Endothelial cell of hepatic sinusoid (primary cell): ENCODE measurements around the gene HS6ST1.
"Not testable (repeated sequence)": the region's sequence is repeated elsewhere in the genome, so short reads cannot be mapped to it uniquely, and the experiment has no call there.

Experiments used
- in situ Hi-C: cut with HindIII; loops from 2 replicates; pipeline ENCODE4 v1.10.0; 2017; ENCODE audit warnings: low sequenced_read_pairs

HS6ST1 gene

DNA sequence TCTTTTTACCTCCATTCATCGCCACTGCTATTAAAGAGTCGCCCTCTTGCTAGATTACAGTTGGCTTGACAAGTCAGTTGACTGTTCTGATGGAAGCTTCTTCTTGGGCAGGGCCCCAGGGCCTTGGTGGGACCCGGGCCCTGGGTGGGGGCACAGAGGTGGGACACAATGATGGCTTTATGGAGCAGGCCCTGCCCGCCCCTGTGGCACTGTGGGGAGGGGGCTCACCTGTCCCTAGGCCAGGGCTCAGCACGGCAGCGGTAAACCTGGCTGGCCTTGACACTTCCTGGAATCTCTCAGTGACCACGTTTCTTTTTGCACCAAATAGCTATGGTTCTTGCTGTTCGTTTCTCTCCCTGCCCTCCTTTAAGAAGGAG lies 4.9 kb upstream of the HS6ST1 start:
- in situ Hi-C loops, result loop anchor here (5.0 kb wide), 2 partner anchors 54 to 104 kb away; no protein-coding TSS in a partner anchor

DNA sequence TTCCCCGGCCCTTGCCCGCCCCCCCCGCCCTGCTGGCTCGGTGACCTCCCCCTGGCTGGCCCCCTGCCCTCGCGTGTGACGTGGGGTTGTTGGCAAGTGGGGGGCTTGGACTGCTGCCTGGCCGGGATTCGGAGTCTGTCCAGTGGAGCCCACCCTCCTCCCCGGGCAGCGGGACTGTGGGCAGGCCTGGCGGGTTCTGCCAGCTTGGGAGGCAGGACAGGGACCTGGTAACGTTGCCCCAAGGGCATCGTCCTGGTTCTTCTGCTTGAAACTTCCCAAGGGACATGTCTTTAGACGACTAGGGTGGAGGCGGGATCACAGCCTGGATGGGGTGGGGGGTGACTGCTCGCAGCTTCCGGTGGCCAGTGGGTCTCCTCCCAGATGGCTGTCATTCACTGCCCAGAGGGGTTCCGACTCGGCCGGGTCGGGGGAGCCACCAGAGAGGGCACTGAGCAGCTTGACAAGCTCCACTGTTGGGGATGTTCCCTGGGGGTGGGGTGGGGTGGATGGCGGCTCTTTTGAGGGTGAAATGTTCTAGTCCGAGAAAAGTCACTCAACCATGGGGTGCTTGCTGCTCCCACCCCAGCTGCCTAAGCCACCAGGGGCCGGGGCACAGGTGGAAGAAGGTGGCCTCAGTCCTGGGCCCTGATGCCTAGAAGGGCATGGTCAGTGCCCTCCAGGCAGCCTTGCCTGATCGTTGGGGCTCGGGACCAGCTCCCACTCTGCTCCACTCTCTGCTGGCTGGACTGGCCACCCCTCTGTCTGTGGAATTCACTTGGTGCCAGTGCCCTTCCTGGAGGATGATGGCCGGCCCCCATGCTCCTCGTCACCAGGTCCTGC lies 4.3 kb upstream of the HS6ST1 start:
- in situ Hi-C loops, result loop anchor here (5.0 kb wide), 2 partner anchors 54 to 104 kb away; no protein-coding TSS in a partner anchor

DNA sequence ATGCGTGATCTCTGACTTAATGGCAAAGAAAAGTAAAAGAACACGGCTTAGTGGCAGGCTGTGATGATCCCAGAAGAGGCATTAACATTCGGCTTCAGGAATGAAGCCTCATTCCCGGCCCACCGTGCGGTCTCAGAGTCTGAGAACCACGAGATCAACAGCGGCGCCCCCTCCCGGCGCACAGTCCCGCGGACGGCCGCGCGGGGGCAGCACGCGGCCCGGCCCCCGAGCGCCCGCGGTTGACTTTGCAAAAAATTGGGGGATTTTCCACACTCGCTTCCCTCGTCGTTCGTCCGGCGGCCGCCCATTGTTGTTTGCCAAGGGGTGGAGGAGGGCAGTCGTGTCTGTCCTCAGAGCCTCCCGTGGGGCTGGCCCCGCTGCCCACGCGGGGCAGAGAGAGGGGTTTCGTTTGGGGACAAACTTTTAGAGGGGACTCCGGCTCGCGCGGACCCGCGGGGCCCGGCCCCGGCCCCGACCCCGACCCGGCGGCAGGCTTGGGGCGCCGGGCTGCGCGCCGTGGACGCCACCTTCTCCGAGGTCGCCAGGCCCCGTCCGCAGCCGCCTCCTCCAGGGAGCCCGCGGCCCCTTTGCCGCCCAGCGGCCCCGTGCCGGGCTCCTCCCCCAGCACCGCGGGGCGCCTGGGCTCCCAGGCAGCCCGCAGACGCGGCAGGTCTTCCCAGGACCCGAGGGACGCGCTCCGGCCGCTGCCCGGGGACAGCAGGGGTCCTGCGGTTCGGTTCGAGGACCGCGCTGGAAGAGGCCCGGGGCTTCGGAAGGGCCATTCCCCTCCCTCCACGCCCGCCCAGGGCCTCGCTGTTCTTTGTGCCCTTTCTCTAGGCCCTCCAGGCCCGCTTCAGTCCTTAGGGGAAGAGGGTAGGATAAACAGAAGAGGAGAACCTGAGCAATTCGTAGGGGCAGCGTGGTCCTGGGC lies 3.4 kb upstream of the HS6ST1 start:
- in situ Hi-C loops, result loop anchor here (5.0 kb wide), 2 partner anchors 55 to 105 kb away; no protein-coding TSS in a partner anchor

DNA sequence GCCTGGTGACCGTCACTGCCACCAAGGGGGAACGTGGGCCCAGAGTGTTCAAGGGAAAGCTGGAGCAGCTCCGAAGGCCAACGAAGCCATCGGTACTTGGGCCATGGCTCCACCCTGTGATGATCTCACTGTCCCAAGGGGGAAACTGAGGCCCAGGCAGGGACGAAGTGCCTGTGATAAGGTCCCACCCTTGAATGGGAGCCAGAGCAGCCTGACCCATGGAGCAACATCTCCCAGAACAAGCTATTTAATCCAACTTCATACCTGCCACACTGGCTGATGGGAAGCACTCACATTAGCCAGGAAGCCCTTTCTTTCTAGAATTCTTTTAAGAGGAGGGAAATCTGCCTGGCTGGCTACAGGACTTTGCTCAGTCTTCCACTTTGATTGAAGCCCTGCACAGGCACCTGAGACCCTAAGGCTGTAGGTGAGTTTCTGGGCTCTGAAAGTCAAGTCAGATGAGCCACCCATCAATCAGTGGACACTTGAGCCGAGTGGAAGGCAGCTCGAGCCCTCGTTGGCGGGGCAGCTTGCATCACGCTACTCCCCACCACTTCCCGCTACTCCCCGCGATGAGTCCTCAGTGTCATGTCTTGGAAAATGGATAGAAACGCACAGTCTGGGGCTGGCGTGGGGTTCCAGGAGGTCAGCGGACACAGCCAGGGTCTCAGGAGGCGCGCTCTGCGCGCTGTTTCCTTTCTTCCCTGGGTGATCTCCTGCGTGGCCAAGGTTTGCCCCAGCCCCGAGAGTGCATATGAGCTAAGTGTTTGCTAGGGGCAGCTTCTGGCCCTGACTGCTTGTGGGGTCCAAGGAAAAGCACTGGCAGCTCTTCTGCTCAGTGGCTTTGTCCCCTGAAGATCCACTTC lies 2.5 kb upstream of the HS6ST1 start:
- in situ Hi-C loops, result loop anchor here (5.0 kb wide), 2 partner anchors 56 to 106 kb away; no protein-coding TSS in a partner anchor

DNA sequence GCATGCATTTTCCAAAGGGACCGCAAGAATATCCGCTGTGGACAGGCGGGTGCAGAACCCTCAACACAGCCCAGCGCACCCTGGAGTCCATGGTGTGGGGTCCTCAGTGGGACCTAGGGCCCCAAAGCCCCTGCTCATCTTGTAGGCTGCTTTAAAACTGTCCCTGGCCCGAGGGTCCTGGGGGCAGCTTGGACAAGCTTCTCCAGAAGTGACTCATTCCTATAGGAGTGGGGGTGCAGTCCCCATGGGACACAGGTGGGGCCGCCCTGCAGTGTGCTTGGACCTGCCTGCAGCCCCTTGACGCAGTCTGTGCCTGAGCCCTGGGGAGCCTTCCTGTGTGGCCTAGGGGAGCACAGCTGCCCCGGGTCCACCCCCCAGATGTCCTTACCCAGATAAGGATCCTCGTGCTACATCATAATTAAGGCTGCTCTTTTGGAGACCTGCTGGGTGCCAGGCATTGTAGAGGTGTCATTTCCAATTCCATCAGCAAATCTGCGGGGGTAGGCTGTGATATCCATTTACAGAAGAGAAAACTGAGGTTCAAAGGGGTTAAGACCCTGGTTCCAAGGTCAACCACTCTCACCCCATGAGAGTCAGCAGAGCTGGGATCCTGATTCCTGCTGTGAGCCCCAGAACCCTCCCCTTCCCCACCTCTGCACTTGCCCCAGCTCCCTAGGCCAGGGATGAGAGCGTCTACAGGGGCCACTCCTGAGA lies 1.7 kb upstream of the HS6ST1 start:
- in situ Hi-C loops, result loop anchor here (5.0 kb wide), 2 partner anchors 57 to 107 kb away; no protein-coding TSS in a partner anchor

DNA sequence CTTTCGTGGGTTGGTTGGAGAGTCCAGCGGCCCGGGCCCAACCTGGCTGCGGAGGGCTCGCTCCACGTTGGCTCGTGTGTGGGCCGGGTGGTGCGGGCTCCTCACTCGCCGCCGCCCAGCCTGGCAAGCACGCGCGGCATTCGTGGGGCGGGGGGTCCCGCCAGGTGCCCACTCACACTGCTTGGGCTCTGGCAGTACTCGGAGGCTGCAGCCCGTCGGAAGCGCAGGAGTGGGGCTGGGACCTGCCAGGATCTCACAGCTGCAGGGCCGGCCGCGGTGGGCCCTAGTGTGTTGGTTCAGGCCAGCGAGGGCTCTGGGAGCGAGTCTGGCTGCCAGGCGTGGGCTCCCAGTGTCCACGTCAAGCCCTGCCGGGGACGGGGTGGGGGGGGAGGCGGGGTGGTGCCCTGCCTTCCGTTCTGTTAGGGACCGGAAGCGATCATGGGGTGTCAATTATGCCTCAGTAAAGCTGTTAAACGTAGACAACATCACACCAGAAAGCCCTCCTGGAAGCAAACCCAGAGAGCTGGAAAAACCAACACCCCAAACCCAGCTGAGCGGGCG lies 1.0 kb upstream of the HS6ST1 start:
- in situ Hi-C loops, result loop anchor here (5.0 kb wide), 2 partner anchors 58 to 108 kb away; no protein-coding TSS in a partner anchor

DNA sequence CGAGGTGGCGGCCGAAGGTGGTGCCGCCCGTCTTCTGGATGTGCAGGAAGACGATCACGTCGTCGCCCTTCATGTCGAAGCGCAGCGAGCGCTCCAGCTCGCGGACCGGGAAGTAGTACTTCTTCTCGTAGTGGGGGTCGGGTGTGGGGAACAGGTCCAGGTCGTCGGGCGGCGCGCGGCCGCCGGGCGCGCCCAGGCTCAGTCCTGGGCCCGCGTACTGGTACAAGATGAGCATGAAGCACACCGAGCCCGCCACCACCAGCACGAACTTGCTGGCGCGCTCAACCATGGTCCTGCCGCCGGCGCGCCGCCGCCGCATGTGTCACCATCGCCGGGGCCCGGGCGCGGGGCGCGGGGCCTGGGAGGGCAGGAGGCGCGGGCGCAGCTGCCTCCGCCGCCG lies 423 bp downstream of the HS6ST1 start:
- in situ Hi-C loops, result not testable (repeated sequence)

DNA sequence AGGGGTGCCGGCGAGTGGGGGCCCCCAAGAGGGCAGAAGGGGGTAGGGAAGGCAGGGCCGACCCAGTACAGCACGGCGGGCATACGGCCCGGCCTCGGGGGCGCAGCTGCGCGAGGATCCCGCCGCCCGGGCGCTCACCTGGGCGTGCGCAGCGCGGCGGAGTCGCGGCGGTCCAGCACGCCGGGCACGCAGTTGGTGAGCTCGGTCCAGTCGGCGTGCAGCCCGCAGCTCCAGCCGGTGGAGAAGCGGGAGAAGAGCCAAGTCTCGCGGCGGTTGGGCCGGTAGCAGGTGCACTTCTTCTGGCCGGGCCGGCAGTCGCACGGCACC lies 806 bp downstream of the HS6ST1 start:
- in situ Hi-C loops, result not testable (repeated sequence)

DNA sequence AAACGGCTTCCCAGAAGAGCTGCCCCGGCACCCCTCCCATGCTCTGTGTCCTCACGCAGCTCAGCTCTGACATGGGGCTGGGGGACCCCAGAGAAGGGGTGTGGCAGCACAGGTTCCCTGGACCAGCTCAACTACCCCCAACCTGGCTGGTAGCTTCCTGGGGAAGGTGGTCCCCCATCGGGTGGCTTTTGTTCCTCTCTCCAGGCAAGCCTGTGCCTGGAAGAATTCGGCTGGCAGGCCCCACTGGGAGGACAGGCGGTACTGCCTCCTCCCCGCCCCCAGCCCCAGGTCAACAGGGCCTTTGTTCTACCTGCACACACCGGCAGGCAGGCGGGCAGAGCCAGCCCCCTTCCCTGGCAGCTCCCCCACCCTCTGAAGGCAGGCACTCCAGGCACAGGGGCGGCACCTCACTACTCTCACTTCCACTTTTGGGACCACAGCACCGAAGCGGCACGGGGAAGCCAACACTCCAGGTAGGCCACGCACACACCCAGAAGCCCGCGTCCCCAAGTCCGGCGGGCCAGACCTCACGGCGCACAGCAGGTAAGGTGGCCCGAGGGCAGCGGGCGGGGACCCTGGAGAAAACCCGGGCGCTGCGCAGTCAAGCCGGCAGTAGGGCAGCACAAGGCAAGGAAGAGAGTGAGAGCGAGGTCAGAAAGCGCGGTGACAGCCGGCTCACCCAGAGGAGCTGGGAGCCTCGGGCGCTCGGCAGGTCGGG lies 1.3 kb downstream of the HS6ST1 start:
- in situ Hi-C loops, result no loop called here

- in situ Hi-C loops, result no loop called here
These were observed 1.9 kb downstream of the HS6ST1 start for GRCh38 chr2:128316777-128317180.

- in situ Hi-C loops, result no loop called here
These were observed 2.6 kb downstream of the HS6ST1 start for GRCh38 chr2:128315829-128316776.

DNA sequence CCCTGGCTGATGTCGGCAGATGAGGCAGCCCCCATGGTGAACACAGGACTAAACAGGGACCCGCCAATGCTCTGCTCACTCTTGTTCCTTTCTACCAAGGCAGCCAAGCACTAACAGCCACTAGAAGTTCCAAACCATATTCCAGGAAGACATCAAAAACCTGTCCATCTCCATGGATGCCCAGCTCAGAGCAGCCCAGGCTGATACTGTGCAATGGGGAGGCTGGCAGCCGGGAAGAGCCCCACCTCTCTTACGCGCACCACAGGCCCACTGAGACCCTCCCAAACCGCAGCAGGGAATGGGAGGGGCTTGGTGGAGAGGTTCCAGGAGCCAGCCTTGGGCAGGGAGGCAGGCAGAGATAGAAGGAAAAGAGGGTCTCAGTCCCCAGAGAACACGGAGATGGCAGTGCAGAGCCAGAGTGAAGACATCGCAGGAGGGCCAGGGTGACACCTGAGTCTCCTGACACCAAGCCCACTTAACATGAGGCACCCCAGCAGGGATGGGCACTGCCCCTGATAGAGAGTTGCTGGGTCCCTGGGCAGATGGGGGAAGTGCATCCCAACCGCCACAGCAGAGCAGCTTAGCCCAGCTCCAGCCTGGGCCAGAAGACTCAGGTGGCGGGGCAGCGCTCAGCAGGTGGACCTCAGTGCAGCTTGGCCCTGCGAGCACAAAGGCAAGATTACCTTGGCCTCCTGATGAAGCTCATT lies 3.4 kb downstream of the HS6ST1 start:
- in situ Hi-C loops, result no loop called here

DNA sequence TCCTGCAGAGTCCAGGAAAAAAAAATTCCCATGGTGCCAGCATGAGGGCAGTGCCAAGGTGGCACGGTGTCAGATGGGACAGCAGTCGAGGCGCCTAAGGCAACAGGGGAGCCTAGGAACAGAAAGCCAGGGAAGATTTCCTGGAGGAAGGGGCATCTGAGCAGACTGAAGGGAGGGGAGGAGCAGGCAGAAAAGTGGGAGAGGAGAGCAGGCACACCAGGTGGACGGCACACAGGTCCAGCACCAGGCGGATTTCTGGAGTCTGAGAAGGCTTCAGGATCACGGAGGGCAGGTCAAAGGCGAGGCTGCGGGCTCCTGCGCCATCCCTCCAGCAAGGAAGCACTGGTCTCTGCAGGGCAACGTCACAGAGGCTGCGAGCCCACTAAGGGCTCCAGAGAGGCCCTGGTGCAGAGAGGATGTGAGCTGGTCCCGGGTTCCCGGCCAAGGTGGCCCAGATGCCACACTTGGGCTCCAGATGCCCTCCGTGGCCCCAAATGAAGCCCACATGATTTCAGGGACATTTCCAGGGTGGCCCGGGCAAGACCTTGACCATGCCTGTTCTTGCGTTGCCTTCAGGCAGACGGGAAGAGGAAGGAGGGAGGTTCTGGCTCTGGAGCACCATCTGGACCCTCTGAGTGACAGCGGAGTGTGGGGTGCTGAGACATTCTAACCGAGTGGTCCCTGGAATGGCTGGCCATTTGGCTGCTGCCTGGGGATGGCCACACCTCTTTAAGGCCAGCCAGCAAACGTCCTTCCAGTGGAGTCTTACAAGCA lies 4.1 kb downstream of the HS6ST1 start:
- in situ Hi-C loops, result no loop called here

DNA sequence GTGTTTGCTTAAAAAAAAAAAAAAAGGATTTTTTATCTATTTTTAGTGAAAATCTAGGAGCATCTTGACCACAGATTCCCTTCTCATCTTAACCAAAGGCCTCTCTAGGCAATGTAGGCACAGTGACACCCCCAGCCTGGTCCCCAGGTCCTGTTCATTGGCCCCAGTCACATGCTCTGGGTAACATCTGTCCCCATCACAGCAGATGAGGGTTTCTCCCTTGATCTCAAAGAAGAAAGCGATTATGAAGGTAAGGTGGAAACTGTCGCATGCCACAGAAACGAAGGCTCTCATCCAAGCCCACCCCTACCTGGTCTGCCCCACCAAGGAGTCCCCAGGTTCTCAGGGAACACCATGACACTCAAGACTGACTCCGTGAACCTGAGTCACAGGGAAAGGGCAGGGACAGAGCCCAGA lies 4.7 kb downstream of the HS6ST1 start:
- in situ Hi-C loops, result no loop called here

GRCh38 chr2:128313091-128313836 lies 5.4 kb downstream of the HS6ST1 start:
- in situ Hi-C loops, result no loop called here

DNA sequence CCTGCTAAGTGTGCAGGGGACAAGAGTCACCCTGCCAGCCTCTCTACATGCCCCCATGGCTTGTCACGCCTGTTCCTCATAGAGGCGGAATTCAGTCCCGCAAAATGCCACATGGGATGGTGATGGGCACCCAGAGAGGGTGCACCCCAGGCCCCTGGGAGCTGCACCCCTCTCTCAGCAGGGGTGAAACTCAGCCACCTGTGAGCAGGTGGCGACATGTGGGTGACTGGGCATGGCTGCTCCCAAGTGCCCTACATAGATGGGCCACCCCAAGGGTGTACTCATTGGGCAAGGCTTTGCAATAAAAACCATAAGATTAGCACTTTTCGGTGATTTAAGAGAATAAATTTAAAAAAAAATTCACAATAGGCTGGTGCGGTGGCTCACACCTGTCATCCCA lies 6.3 kb downstream of the HS6ST1 start:
- in situ Hi-C loops, result no loop called here
